ENCODE results near the gene TANK.

TANK gene

GRCh38 chr2:161170377-161170776 is 10.1 kb downstream of the TANK start:
- H3K36me3 ChIP-seq, result peaks cover 3% of the 10 kb centered on the region
- no peaks in the 10 kb centered on the region for H3K27me3 ChIP-seq
- no peaks in the 10 kb centered on the region for H3K9me3 ChIP-seq
- H3K27ac ChIP-seq, result peak overlapping the region; percentile 99
- no peak overlapping the region for H3K4me3 ChIP-seq (ENCODE audit: low read depth in 1 of 2, low read length in 1 of 2)
- peaks cover 77 to 90% of the 10 kb centered on the region in 2 experiments for H3K4me1 ChIP-seq (ENCODE audit: control insufficient read depth in 1 of 2, insufficient read depth in 1 of 2, low read depth in 1 of 2, low read length in 1 of 2)
- no peak for TF ChIP-seq CTCF (IDR thresholded peaks at IDR 0.05)

GRCh38 chr2:161170958-161171932 is 11.0 kb downstream of the TANK start:
- Histone ChIP-seq H3K4me1 (ENCODE audit: control insufficient read depth in 1 of 2, insufficient read depth in 1 of 2, low read depth in 1 of 2, low read length in 1 of 2) (peaks cover 74 to 84% of the 10 kb centered on the region in 2 experiments), H3K27me3 (no peaks in the 10 kb centered on the region), H3K36me3 (peaks cover 3% of the 10 kb centered on the region), H3K27ac (peak overlapping the region; percentile 99), H3K4me3 (ENCODE audit: low read depth in 1 of 2, low read length in 1 of 2) (no peak overlapping the region), H3K9me3 (no peaks in the 10 kb centered on the region)
- TF ChIP-seq CTCF (IDR thresholded peaks at IDR 0.05), result no peak

- H3K27ac ChIP-seq, result peak overlapping the region; percentile 62
- H3K4me3 ChIP-seq (ENCODE audit: low read depth in 1 of 2, low read length in 1 of 2), result no peak overlapping the region
- H3K36me3 ChIP-seq, result peaks cover 3% of the 10 kb centered on the region
- no peaks in the 10 kb centered on the region for H3K9me3 ChIP-seq
- TF ChIP-seq CTCF (IDR thresholded peaks at IDR 0.05), result no peak
- peaks cover 67 to 78% of the 10 kb centered on the region in 2 experiments for H3K4me1 ChIP-seq (ENCODE audit: control insufficient read depth in 1 of 2, insufficient read depth in 1 of 2, low read depth in 1 of 2, low read length in 1 of 2)
- no peaks in the 10 kb centered on the region for H3K27me3 ChIP-seq
Measured at GRCh38 chr2:161172901-161173540, 12.8 kb downstream of the TANK start.

GRCh38 chr2:161173541-161174194 is 13.4 kb downstream of the TANK start:
- peaks cover 3% of the 10 kb centered on the region for H3K36me3 ChIP-seq
- H3K27me3 ChIP-seq, result no peaks in the 10 kb centered on the region
- H3K27ac ChIP-seq, result peak overlapping the region; percentile 62
- no peak overlapping the region for H3K4me3 ChIP-seq (ENCODE audit: low read depth in 1 of 2, low read length in 1 of 2)
- no peak for TF ChIP-seq CTCF (IDR thresholded peaks at IDR 0.05)
- H3K9me3 ChIP-seq, result no peaks in the 10 kb centered on the region
- H3K4me1 ChIP-seq (ENCODE audit: control insufficient read depth in 1 of 2, insufficient read depth in 1 of 2, low read depth in 1 of 2, low read length in 1 of 2), result peaks cover 66 to 79% of the 10 kb centered on the region in 2 experiments

- no peaks in the 10 kb centered on the region for H3K9me3 ChIP-seq
- TF ChIP-seq CTCF (IDR thresholded peaks at IDR 0.05), result no peak
- peak overlapping the region; percentile 62 for H3K27ac ChIP-seq
- H3K4me1 ChIP-seq (ENCODE audit: control insufficient read depth in 1 of 2, insufficient read depth in 1 of 2, low read depth in 1 of 2, low read length in 1 of 2), result peaks cover 46 to 64% of the 10 kb centered on the region in 2 experiments
- H3K27me3 ChIP-seq, result no peaks in the 10 kb centered on the region
- H3K36me3 ChIP-seq, result peaks cover 39% of the 10 kb centered on the region
- H3K4me3 ChIP-seq (ENCODE audit: low read depth in 1 of 2, low read length in 1 of 2), result peak overlapping the region in 1 of 2 experiments; percentile 4
Measured at GRCh38 chr2:161177969-161178368, 17.7 kb downstream of the TANK start.

Data from neutrophil (primary cell).